Measurements from ENCODE around the gene NDUFAF7.
"Not testable (repeated sequence)": the region's sequence is repeated elsewhere in the genome, so short reads cannot be mapped to it uniquely, and the experiment has no call there.

The NDUFAF7 gene

GRCh38 chr2:37211939-37212338 is 19.5 kb upstream of the NDUFAF7 start:
- no peak for DNase-seq

- no peak for DNase-seq
Measured at GRCh38 chr2:37215250-37215649, 16.2 kb upstream of the NDUFAF7 start.

- DNase-seq, result no peak
Measured at GRCh38 chr2:37219046-37219445, 12.4 kb upstream of the NDUFAF7 start.

GRCh38 chr2:37223131-37223530 is 8.3 kb upstream of the NDUFAF7 start:
- no peak for DNase-seq

- DNase-seq, result no peak
Measured at GRCh38 chr2:37224063-37224462, 7.4 kb upstream of the NDUFAF7 start.

GRCh38 chr2:37225129-37225528 is 6.3 kb upstream of the NDUFAF7 start:
- DNase-seq, result not testable (repeated sequence)

GRCh38 chr2:37226863-37227262 is 4.6 kb upstream of the NDUFAF7 start:
- DNase-seq, result no peak

- no peak for DNase-seq
Measured at GRCh38 chr2:37228788-37229187, 2.7 kb upstream of the NDUFAF7 start.

- no peak for DNase-seq
Measured at GRCh38 chr2:37230581-37230980, 877 bp upstream of the NDUFAF7 start.

GRCh38 chr2:37232131-37232933 is 874 bp downstream of the NDUFAF7 start:
- peak; percentile 52 for DNase-seq

GRCh38 chr2:37243435-37243834 is 12.0 kb downstream of the NDUFAF7 start:
- DNase-seq, result no peak

GRCh38 chr2:37244017-37244416 is 12.6 kb downstream of the NDUFAF7 start:
- no peak for DNase-seq

- DNase-seq, result no peak
Measured at GRCh38 chr2:37244755-37245154, 13.3 kb downstream of the NDUFAF7 start.

GRCh38 chr2:37246205-37246604 is 14.7 kb downstream of the NDUFAF7 start:
- no peak for DNase-seq

- DNase-seq, result no peak
Measured at GRCh38 chr2:37250869-37251740, 19.6 kb downstream of the NDUFAF7 start.

- no peak for DNase-seq
Measured at GRCh38 chr2:37262522-37262921, 31.1 kb downstream of the NDUFAF7 start.

- no peak for DNase-seq
Measured at GRCh38 chr2:37263839-37264238, 32.4 kb downstream of the NDUFAF7 start.

GRCh38 chr2:37267685-37268084 is 36.2 kb downstream of the NDUFAF7 start:
- no peak for DNase-seq

- DNase-seq, result no peak
Measured at GRCh38 chr2:37268111-37268510, 36.7 kb downstream of the NDUFAF7 start.

GRCh38 chr2:37271376-37272067 is 40.1 kb downstream of the NDUFAF7 start:
- no peak for DNase-seq

GRCh38 chr2:37274359-37274965 is 43.0 kb downstream of the NDUFAF7 start:
- no peak for DNase-seq

GRCh38 chr2:37276291-37276690 is 44.8 kb downstream of the NDUFAF7 start:
- no peak for DNase-seq
